HG03521 (cell line): ENCODE data around the gene UBAC2.

Source experiments
- ATAC-seq: cut with Tn5 transposase; IDR thresholded peaks from one replicate; pipeline ENCODE4 v1.9.1; 2021; ENCODE audit warnings: mild to moderate bottlenecking, moderate library complexity; ENCODE audit not compliant: unreplicated experiment

The UBAC2 gene

GRCh38 chr13:99329477-99329876, 128.8 kb downstream of the UBAC2 start:
- ATAC-seq = no peak

- ATAC-seq = no peak
Observed at GRCh38 chr13:99330942-99331341, 130.3 kb downstream of the UBAC2 start.

- ATAC-seq = peak; percentile 75
Observed at GRCh38 chr13:99331881-99332293, 131.2 kb downstream of the UBAC2 start.

GRCh38 chr13:99332456-99332855, 131.8 kb downstream of the UBAC2 start:
- no peak for ATAC-seq

- no peak for ATAC-seq
Observed at GRCh38 chr13:99334221-99334620, 133.6 kb downstream of the UBAC2 start.

GRCh38 chr13:99335087-99335486, 134.4 kb downstream of the UBAC2 start:
- ATAC-seq = no peak

- peak; percentile 55 for ATAC-seq
Observed at GRCh38 chr13:99335603-99336002, 134.9 kb downstream of the UBAC2 start.

- no peak for ATAC-seq
Observed at GRCh38 chr13:99339230-99339721, 138.6 kb downstream of the UBAC2 start.

- no peak for ATAC-seq
Observed at GRCh38 chr13:99339736-99340397, 139.2 kb downstream of the UBAC2 start.

GRCh38 chr13:99340638-99341037, 140.0 kb downstream of the UBAC2 start:
- no peak for ATAC-seq

GRCh38 chr13:99341969-99342722, 141.5 kb downstream of the UBAC2 start:
- no peak for ATAC-seq

- ATAC-seq = no peak
Observed at GRCh38 chr13:99342723-99343315, 142.2 kb downstream of the UBAC2 start.

GRCh38 chr13:99344610-99345208, 144.1 kb downstream of the UBAC2 start:
- no peak for ATAC-seq

GRCh38 chr13:99345345-99345744, 144.7 kb downstream of the UBAC2 start:
- no peak for ATAC-seq

GRCh38 chr13:99346335-99347042, 145.8 kb downstream of the UBAC2 start:
- ATAC-seq = no peak

GRCh38 chr13:99347335-99347878, 146.8 kb downstream of the UBAC2 start:
- no peak for ATAC-seq

- ATAC-seq = no peak
Observed at GRCh38 chr13:99347911-99348451, 147.3 kb downstream of the UBAC2 start.

GRCh38 chr13:99350191-99350590, 149.5 kb downstream of the UBAC2 start:
- ATAC-seq = no peak

- no peak for ATAC-seq
Observed at GRCh38 chr13:99351772-99352171, 151.1 kb downstream of the UBAC2 start.
